HG02763 (cell line): Measurements from ENCODE around the gene CFAP92.

Experiments
- ATAC-seq: cut with Tn5 transposase; IDR thresholded peaks from one replicate; pipeline ENCODE4 v1.9.1; 2021; ENCODE audit warnings: mild to moderate bottlenecking, moderate library complexity; ENCODE audit not compliant: unreplicated experiment

The CFAP92 gene

DNA sequence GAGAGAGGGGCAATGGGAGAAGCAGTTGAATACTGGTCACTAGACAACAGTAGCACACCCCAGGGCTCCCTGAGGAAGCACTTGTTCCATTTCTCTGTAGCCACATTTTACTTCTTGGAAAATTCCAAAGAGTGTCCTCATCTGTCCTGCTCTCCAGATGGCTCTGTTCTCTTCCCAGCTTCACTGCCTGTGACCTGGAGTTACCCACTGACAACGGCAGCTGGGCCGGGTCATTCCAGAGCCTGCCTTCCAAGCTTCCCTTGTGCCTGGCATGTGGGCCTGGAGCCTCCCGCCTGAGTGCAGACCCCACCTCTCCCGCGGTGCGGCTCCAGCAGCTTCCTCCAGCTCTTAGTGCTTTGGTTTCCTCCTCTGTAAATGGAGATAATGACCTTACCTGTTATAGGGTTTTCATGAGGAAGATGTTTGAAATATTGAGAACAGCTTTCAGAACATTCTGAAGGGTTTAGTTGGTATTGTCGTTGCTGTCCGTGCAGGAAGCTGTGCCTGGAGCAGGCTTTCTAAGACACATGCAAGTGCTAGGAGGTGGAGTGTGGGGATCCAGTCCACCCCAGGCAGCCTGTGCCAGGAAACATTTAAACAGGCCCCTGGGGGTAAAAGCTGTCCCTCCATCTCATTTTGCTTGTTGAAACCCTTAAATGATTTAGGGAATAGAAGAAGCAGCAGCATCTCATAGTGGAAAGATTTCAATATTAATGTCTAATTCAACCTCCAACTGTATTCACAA is 32.0 kb upstream of the CFAP92 start:
- no peak for ATAC-seq

DNA sequence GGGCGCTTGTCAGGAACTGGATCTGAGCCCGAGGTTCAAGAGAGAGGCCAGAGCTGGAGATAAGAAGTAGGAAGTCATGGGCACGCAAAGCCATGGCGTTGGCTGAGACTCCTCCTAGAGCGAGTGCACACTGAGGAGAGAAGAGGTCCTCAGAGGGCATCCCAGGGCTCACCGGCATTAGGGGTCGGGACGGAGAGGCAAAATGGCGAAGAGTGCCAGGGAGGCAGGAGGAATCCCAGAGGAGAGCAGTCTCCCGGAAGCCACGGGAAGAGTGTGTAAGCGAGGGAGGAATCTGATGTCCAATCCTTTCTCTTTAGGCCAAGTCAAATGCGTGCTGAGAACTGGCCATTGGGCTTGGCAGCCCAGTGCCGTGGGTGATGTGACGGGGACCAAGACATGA is 31.2 kb upstream of the CFAP92 start:
- ATAC-seq: no peak

- no peak for ATAC-seq
These were observed 30.0 kb upstream of the CFAP92 start for GRCh38 chr3:129023909-129024308.

- no peak for ATAC-seq
These were observed 29.1 kb upstream of the CFAP92 start for GRCh38 chr3:129023008-129023358.

- no peak for ATAC-seq
These were observed 28.5 kb upstream of the CFAP92 start for GRCh38 chr3:129022114-129023007.

DNA sequence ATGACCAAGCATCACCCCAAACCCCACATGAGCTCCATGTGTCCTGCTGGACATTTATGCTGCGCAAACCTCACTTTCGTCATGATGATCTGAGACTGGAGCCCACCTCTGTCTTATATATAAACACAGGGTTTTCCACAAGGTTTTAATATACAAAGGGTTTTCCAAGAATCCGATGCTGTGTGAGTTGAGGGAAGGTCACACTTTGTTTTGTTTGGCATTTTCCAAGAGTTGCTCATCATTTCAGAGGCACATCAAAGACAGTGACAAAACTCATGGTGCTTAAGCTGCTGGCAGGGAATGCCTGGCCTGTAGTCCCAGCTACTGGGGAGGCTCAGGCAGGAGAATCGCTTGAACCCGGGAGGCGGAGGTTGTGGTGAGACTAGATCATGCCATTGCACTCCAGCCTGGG is 27.3 kb upstream of the CFAP92 start:
- no peak for ATAC-seq

DNA sequence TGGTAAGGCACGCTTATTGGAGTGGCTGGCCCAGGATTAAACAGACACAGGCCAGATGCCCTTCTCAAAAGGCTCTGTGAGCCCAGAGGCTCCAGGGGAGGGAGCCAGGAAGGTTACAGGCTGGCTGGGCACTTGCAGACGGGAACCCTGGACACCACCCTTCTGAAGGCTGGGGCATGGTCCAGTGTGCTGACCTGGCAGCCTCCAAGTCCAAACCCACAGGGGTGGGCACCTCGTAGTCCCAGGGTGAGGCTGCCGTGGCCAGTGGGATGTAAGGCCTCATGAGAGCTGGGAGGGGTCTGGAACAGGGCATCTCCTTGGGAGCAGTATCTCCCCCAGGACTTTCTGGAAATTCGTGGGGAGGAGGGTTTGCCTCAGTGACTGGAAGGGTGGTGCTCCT is 26.8 kb upstream of the CFAP92 start:
- ATAC-seq: no peak

DNA sequence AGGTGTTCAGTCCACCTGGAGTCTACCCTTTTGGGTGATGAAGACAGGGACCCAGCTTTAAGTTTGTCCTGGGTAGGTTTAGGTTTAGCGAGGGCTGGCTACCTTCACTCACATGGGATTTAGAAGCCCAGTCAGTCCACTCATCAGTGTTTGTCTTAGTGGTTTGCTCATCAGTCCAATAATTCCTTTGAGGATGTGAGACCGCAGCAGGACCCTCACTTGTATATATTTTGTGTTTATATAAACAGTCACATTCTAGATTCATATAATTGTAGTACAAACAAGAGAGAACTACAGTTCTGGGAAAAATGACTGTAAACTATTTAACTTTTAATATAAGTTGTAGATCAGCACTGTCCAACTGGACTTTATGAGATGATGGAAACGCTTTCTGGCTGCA is 25.4 kb upstream of the CFAP92 start:
- no peak for ATAC-seq

DNA sequence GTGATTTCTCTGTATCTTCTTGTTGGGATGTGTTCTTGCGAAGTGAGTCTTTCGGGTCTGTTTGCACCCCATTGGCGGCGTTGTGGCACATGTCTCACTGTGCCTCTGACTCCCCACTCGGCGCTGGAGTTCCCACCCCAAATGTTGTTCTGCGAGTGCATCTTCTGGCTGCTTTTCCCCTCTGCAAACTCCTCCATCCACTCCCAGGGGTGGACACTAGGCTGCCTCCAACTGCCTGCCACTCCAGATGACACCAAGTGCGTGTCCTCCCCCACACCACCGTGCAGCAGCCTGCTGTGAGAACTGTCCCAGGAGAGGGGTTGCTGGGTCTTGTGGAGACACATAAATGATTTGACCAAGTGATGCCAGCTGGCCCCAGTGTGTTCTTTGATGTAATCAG is 24.9 kb upstream of the CFAP92 start:
- ATAC-seq: no peak

GRCh38 chr3:129018271-129018670 is 24.4 kb upstream of the CFAP92 start:
- no peak for ATAC-seq

- peak; percentile 12 for ATAC-seq
These were observed 23.6 kb upstream of the CFAP92 start for GRCh38 chr3:129017484-129017899.

GRCh38 chr3:129016720-129017483 is 23.0 kb upstream of the CFAP92 start:
- peak; percentile 44 for ATAC-seq

- no peak for ATAC-seq
These were observed 22.5 kb upstream of the CFAP92 start for GRCh38 chr3:129016356-129016719.

DNA sequence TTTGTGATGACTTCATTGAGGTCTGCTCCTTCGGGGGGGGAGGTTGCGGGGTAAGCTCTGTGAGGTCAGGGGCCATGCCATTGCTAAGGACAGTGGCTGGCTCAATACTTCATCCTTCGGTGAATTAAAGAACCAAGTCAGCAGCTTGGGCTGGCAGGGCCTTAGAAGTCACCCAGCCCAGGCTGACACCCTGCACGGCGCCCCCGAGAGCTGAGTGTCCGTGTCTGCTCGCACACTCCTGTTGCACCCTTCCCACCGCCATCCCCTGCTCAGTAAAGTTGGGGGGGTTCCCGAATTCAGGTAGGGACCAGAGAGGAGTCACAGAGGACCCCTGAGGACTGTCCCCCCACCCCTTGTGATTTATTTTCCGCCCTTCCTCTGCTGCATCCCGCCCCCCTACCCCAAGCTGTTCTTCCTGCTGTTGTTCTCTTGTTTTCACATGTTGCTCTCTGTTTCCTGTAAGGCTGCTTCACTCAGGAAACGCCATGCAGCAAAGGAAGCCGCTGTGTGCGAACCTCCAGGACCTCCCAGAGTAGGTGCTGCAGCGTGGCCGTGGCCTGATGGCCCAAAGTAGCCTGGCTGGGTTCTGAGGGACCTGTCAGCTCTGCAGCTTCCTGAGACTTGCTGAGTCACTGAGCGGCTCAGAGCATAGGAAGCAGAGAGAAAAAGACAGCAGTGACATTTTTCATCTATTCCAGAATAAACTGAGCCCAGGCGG is 21.7 kb upstream of the CFAP92 start:
- no peak for ATAC-seq

- no peak for ATAC-seq
These were observed 21.0 kb upstream of the CFAP92 start for GRCh38 chr3:129014793-129015345.

- ATAC-seq: no peak
These were observed 20.3 kb upstream of the CFAP92 start for GRCh38 chr3:129014148-129014547.

- ATAC-seq: no peak
These were observed 19.6 kb upstream of the CFAP92 start for GRCh38 chr3:129013491-129013891.

DNA sequence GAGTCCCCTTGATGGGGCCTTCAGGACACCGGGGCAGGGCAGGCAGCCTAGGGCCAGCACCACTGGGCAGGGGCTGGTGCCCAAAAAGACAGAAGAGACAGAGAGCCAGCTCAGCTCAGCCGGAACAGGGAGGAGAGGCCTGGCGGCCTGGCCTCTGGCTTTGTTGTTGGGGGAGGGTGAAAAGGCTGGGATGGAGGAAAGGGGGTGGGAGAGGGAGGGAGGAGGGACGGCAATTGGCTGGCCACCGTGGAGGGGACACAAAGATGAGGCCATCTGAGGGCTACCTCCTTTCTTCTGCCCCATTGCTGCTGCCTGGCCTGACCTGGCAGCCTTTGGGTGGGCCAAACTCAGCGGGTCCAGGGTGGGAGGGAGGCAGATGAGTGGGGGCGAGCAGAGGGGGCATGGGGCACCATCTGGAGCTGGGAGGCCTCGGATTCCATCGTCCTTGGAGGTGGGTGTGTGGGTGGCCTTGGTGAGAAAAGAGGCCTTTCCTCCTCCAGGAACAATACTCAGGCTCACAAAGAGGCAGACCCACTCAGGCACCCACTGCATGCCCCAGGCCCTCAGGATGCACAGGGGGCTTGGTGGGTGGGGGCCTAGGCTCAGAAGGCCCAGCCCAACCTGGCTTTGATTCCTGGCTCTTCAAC is 16.6 kb upstream of the CFAP92 start:
- no peak for ATAC-seq

- no peak for ATAC-seq
These were observed 15.4 kb upstream of the CFAP92 start for GRCh38 chr3:129009266-129009665.

DNA sequence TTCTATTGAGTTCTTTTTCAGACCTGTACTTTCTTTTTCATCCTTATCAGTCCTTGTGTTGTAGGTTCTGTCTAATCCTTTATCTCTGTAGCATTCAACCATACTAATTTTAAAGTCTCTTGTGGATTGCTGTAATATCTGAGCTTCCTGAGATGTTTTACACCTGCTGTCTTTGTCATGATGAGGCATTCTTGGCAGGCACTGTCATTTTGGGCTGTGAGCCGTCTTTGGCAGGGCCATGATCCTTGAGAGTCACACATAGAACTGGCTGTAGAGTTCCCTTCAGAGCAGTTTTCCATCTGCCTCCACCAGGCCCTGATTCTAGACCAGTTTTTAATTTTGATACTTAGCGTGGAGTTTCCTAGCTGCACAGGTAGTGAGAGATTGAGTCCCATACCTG is 13.9 kb upstream of the CFAP92 start:
- no peak for ATAC-seq
